ENCODE measurements around the gene RHBG. TPM values are rescaled to one million over a fixed set of nuclear protein-coding genes. Genes with fewer than 3 reads are reported as not detected.

Gene RHBG
- total RNA-seq, 1 donor from 2014 or later = not detected

GRCh38 chr1:156386949-156387869, 18.2 kb downstream of the RHBG start:
- DNase-seq = no peak

- no peak for DNase-seq
Observed at GRCh38 chr1:156387870-156388173, 18.8 kb downstream of the RHBG start.

DNA sequence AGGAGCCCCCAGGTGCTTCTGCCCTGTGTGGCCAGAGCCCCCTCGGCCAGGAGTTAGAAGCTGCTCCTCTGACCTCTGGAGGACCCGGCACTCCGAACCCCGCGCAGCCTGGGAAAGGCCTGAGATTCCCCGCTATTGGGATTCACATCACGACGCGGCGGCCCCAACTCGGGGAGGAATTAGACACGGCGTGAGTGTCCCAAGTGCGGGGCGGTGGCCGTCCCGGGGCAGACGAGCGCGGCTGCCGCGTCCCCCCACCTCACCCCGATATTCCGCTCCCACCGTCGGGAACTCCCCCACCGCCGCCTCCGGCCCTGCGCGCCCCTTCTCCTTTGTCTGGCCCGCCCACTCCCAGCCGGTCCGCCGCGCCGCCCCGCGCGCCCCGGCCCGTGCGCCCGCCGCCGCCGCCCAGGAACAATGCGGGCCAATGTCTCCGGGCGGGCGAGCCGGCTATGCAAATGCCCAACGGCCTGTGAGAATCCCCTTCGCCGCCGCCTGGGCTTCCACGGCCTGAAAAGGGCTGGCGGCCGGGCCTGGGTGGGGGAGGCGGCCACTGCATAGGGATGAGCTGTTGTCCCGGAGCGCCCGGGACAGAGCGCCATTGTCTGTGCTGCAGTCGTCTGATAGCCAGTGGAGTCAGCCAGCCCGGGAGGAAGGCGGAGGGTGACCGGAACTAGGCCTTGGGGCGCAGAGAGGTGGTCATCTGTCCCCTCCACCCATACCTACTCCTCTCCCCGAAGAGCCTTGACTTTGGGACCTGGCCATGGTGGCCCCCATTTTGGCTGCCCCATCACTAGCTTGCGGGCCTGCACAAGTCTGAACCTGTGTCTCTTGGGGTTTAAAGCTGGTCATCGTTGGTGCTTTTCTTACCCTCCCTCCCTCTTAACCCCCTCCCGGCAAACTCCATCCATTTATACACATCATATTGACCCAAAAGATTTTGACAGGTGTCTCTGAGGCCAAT, 19.4 kb downstream of the RHBG start:
- peak; percentile 87 for DNase-seq

GRCh38 chr1:156389311-156389710, 20.3 kb downstream of the RHBG start:
- no peak for DNase-seq

DNA sequence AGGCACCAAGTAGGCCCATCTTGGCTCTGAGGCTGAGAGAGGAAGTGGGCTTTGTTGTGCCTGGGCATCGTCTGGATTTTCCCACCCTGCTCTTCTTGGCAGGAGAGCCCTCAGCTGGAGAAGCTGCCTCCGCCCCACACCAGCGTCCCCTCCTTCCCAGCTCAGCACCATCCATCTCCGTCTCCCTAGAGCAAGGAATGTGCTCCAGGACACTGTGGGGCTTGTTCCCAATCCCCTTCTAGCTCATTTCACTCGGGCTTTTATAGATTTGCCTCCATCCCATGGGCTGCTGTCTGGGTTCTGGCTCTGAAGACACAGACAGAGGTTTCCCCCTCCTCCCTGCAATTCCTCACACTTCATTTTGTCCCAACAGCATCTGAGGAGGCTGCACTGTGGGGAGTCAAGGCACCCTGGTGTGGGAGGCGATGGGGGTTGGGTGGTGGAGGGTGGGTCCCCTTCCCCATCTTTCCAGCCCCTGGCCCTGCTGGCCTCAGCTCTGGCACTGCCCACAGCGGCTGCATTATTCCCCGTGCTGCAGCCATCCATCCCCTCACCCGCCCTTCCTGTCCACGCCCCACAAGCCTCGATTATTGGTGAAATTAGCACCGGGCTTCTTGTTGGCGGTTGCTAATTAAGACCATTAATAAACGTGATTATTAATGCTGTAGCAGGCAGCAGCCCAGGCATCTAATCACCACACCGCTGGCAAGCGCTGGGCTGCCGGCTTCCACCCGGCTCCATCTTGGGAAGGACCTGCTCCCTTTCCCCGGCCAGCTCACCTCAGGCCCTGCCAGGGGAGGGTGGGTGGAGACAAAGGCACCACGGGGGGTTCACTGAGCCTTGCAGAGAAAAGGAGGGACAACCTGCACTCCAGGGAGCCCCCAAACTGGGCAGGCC, 21.7 kb downstream of the RHBG start:
- no peak for DNase-seq

- no peak for DNase-seq
Observed at GRCh38 chr1:156391366-156391677, 22.3 kb downstream of the RHBG start.

DNA sequence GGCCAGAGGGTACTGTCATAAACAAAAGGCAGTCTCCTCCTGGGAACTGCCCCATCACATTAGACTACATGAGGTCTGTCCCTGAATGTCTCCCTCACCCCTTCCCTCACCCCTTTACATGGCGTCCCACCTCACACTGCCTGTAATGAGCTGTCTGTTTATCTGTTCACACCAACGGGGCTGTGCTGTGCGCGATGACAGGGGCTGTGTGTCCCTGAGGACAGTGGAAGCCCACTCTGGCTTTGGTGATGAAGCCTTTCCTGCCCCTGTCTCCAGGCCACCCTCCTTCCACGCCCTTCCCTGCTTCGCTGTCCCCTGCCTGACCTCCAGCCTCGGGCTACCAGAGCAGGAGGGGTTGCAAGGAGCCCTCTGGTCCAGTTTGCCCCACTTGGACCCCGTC, 22.7 kb downstream of the RHBG start:
- DNase-seq = no peak

DNA sequence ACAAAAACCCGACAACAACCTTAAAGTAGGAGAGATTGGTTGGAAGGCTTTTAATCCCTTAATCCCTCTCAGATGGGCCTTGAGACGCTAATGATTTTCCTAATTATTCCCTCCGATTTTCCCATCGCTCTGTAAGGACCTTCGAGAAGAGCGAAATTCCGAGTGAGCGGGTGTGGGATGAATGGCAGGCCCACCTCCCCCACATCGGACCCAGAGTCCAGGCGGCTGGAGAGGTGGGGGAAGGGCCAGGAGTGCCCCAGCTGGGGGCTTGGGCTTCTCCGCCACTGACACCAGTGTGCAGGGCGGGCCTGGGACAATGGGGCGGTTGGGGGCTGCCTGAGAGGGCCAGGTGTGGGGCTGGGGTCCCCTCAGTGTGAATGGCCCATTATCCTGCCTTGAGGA, 23.4 kb downstream of the RHBG start:
- DNase-seq = no peak

DNA sequence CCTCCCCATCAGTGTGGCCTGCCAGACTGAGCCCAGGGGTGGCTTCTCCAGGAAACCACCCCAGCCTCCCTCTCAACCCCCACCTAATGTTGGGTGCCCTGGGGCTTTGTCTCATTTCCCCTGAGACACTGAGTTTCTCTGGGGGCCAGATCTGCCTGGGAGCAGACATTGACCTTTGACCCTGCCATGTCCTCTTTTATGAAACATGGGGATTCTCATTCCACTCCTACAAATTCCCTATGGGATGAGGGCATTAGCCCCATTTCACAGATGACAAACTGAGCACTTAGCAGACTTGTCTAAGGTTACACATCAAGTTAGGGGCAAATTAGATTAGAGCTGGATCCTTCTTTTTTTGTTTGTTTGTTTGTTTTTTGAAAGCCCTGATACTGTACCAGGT, 24.1 kb downstream of the RHBG start:
- no peak for DNase-seq

DNA sequence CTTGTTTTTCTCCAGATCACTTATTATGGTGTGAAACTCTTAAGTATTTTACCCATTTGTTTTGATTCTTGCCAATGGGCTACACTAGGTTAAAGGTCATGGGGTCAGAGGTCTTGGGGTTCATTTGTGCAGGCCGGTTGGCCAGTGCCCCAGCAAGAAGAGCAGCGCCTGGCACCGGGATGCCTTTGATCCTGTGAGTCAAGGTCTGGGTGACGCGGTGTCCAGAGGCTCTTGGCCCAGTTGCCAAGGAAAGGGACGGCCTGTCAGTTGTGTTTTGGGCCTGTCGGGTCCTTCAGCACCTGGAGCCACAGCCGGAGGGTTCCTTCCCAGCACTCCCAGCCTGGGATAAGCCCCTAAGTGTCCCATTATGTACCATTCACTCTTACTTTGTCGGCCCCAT, 25.1 kb downstream of the RHBG start:
- no peak for DNase-seq

- DNase-seq = no peak
Observed at GRCh38 chr1:156394835-156395461, 25.9 kb downstream of the RHBG start.

GRCh38 chr1:156399355-156400125, 30.5 kb downstream of the RHBG start:
- DNase-seq = no peak

GRCh38 chr1:156400191-156400935, 31.4 kb downstream of the RHBG start:
- no peak for DNase-seq

- no peak for DNase-seq
Observed at GRCh38 chr1:156401041-156401574, 32.1 kb downstream of the RHBG start.

GRCh38 chr1:156401681-156402081, 32.7 kb downstream of the RHBG start:
- no peak for DNase-seq

- DNase-seq = no peak
Observed at GRCh38 chr1:156402331-156403020, 33.5 kb downstream of the RHBG start.

- DNase-seq = no peak
Observed at GRCh38 chr1:156405670-156406069, 36.7 kb downstream of the RHBG start.

DNA sequence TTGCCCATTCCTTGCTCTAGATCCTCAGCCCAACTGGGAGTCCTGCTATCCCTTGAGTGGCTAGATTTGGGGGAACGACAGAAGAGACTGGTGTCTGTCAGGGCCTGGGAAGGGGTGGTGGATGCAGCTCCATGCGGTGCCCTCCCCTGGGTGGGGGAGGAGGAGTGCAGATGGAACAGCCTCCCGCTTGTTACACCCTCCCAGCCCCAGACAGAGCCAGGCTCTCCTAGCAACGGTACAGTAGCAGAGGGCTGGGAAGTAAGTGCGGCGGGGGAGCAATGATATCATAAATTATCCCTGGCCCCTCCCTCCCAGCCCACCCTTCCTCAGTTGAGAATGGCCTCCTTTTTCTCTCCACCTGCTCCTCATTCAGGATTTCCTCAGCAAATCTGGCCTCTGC, 37.2 kb downstream of the RHBG start:
- DNase-seq = no peak

DNA sequence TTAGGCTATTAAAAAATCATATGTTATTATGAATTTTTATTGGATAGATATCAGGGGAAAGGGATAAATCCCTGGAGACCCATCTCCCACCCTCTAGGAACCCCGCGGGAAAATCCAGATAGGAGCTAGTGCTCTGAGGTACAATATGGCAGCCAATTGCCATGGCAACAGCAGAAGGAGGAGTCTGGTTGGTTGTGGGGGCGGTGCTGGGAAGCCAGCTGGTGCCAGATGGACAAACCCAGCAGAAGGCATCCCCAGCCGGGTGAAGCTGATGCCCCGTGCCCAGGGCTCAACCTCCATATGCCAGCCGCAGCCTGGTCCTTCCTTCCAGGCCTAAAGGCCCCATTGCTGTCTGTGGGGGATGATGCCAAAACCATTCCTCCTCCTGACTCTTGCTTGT, 38.3 kb downstream of the RHBG start:
- DNase-seq = peak; percentile 59

GRCh38 chr1:156407760-156408159, 38.7 kb downstream of the RHBG start:
- no peak for DNase-seq

Data from occipital lobe (tissue), 2 donors.